ENCODE results near the gene BAHCC1. TPM values are rescaled to one million over a fixed set of nuclear protein-coding genes. Genes with fewer than 3 reads are reported as not detected.

BAHCC1 gene
- total and polyA plus RNA-seq, 2 of the 8 experiments (the other 6 are each of a cell fraction or from before 2014, with no cell fraction given): 0.26 to 0.58 TPM

DNA sequence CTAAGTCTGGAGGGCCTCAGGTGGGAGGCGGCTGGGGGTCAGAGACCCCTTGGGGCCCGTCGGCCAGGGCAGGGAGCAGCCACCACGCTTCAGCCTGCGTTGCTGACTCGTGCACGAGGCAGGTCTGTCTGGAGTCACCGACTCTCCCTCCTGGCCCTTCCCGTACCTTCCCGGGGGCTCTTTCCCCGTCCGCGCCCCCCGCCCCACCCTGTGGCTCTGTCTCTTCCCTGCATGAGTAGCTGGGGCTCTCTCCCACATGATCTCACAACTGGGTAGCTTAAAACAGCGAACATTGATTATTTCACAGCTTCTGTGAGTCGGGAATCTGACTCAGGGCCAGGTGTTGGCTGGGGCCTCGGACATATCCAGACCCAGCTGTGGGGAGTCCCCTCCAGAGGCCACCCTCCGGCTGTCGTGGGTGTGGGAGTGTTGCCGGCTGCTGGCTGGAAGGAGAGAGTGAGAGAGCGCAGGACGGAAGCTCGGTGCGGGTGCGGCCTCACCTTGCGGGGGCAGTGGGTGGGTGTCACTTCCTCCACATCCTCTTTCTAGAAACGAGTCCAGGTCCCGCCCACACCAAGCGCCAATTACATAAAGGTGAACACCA, 17.3 kb downstream of the BAHCC1 start (continued):
- TF ChIP-seq, protein P1, sequence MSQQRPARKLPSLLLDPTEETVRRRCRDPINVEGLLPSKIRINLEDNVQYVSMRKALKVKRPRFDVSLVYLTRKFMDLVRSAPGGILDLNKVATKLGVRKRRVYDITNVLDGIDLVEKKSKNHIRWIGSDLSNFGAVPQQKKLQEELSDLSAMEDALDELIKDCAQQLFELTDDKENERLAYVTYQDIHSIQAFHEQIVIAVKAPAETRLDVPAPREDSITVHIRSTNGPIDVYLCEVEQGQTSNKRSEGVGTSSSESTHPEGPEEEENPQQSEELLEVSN (IDR thresholded peaks at IDR 0.05): no peak
- TF ChIP-seq CBX5 (IDR thresholded peaks at IDR 0.05; ENCODE audit: low read depth, low read length) (no peak), TBP (IDR thresholded peaks at IDR 0.05; ENCODE audit: low read depth, low read length) (no peak), TAF1 (IDR thresholded peaks at IDR 0.05; ENCODE audit: low read depth, low read length) (no peak), RAD21 (IDR thresholded peaks at IDR 0.05 in 1 of 2, conservative IDR thresholded peaks at IDR 0.05 in 1 of 2; ENCODE audit: low read depth in 2 of 2, low read length in 2 of 2) (no peak)
- TF ChIP-seq, protein P2, sequence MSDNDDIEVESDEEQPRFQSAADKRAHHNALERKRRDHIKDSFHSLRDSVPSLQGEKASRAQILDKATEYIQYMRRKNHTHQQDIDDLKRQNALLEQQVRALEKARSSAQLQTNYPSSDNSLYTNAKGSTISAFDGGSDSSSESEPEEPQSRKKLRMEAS (IDR thresholded peaks at IDR 0.05): no peak

Data from H1 (cell line).